Uterus (tissue), 4 donors: ENCODE measurements around the gene CAMK1D. TPM values are rescaled to one million over a fixed set of nuclear protein-coding genes. Genes with fewer than 3 reads are reported as not detected.

Experiments used
- DNase-seq, 2 donors: peaks; one replicate each; pipeline ENCODE4 v3.0.0-alpha.2; 2019 to 2020
- H3K27ac ChIP-seq, 2 donors: fragments of 200-600 bp; sonication (generic); 1 replicate in 1 of 2; 2 replicates in 1 of 2; pipeline ENCODE4 v1.5.1; 2016 to 2018
- H3K27me3 ChIP-seq, 2 donors: fragments of 200-600 bp; sonication (generic); one replicate each; pipeline ENCODE4 v1.5.1; 2018 to 2019; ENCODE audit warnings: control low read depth in 1 of 2
- H3K36me3 ChIP-seq, 2 donors: fragments of 200-600 bp; sonication (generic); one replicate each; pipeline ENCODE4 v1.5.1; 2019; ENCODE audit warnings: control low read depth in 1 of 2
- H3K4me1 ChIP-seq, 2 donors: fragments of 200-600 bp; sonication (generic); one replicate each; pipeline ENCODE4 v1.5.1; 2018 to 2019; ENCODE audit warnings: control low read depth in 1 of 2
- H3K4me3 ChIP-seq, 2 donors: fragments of 200-600 bp; sonication (generic); 1 replicate in 1 of 2; 2 replicates in 1 of 2; pipeline ENCODE4 v1.5.1; 2018 to 2019; ENCODE audit warnings: mild to moderate bottlenecking in 1 of 2
- H3K9me3 ChIP-seq, 2 donors: fragments of 200-600 bp; sonication (generic); one replicate each; pipeline ENCODE4 v1.5.1; 2019; ENCODE audit warnings: control low read depth in 1 of 2
- POLR2A ChIP-seq, 2 donors: fragments of 450-650 bp; IDR thresholded peaks; one replicate each; pipeline ENCODE4 v1.6.1; 2016; ENCODE audit warnings: antibody characterized with exemption in 2 of 2, mild to moderate bottlenecking in 1 of 2, moderate library complexity in 1 of 2
- intact Hi-C: fragments of 100-400 bp; cut with DNase I; formaldehyde crosslinking; loops from one replicate; pipeline ENCODE4 v1.15.1; 2023; ENCODE audit warnings: low total_unique reads
- total RNA-seq, 4 donors: library from RNA; depleted of rRNA in 3 of 4; stranded (reverse); fragments of >200 nt in 3 of 4; gene quantifications; one replicate each; pipeline versions ENCODE4 v1.1.0 to v1.2.4, GENCODE V29; 2014 to 2023
- TF ChIP-seq, protein P1 (sequence below), 4 experiments: fragments of 200-600 bp in 2 of 4; fragments of 450-650 bp in 2 of 4; sonication (generic) in 2 of 4; IDR thresholded peaks; one replicate each; pipeline ENCODE4 v1.5.1; 2016 to 2019; ENCODE audit warnings: antibody characterized with exemption in 4 of 4, mild to moderate bottlenecking in 2 of 4, moderate library complexity in 1 of 4
- donor health status: DM: yes; HTN: yes; CAD: no.

The CAMK1D gene
- total RNA-seq, 4 donors from 2014 or later: 3.5 to 48.4 (median 10.8) TPM

- H3K4me1 ChIP-seq: no peaks in the 10 kb centered on the region
- TF ChIP-seq, protein P1, sequence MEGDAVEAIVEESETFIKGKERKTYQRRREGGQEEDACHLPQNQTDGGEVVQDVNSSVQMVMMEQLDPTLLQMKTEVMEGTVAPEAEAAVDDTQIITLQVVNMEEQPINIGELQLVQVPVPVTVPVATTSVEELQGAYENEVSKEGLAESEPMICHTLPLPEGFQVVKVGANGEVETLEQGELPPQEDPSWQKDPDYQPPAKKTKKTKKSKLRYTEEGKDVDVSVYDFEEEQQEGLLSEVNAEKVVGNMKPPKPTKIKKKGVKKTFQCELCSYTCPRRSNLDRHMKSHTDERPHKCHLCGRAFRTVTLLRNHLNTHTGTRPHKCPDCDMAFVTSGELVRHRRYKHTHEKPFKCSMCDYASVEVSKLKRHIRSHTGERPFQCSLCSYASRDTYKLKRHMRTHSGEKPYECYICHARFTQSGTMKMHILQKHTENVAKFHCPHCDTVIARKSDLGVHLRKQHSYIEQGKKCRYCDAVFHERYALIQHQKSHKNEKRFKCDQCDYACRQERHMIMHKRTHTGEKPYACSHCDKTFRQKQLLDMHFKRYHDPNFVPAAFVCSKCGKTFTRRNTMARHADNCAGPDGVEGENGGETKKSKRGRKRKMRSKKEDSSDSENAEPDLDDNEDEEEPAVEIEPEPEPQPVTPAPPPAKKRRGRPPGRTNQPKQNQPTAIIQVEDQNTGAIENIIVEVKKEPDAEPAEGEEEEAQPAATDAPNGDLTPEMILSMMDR (IDR thresholded peaks at IDR 0.05): no peak
- TF ChIP-seq POLR2A (IDR thresholded peaks at IDR 0.05): no peak
- intact Hi-C loops: no loop called here
- no peak overlapping the region for H3K27ac ChIP-seq
- H3K27me3 ChIP-seq: no peaks in the 10 kb centered on the region
- DNase-seq: no peak
- H3K9me3 ChIP-seq: no peaks in the 10 kb centered on the region
- no peaks in the 10 kb centered on the region for H3K36me3 ChIP-seq
- H3K4me3 ChIP-seq: no peak overlapping the region
Measured at GRCh38 chr10:12799144-12799543, 449.8 kb downstream of the CAMK1D start.

DNA sequence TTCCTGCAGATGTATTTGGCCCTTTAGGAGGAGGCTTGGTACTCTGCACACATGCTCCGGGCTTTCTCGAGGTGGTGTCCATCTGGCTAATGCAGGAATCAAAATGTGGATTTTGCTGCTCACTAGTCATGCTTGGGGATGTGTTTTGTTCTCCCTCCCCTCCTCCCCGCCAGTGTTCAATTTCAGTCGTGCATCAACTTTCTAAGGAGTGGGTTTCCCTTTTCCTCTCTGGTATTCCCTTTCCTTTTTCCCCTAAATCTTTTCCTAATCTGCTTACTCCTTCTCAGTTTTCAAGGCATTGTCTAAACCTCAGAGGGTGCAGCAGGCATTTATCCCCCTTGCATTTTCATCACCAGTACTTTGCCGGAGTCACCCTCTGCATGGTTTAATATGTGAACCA lies 450.4 kb downstream of the CAMK1D start:
- H3K9me3 ChIP-seq: no peaks in the 10 kb centered on the region
- no peak for TF ChIP-seq POLR2A (IDR thresholded peaks at IDR 0.05)
- TF ChIP-seq, protein P1 (IDR thresholded peaks at IDR 0.05): no peak
- intact Hi-C loops: no loop called here

DNA sequence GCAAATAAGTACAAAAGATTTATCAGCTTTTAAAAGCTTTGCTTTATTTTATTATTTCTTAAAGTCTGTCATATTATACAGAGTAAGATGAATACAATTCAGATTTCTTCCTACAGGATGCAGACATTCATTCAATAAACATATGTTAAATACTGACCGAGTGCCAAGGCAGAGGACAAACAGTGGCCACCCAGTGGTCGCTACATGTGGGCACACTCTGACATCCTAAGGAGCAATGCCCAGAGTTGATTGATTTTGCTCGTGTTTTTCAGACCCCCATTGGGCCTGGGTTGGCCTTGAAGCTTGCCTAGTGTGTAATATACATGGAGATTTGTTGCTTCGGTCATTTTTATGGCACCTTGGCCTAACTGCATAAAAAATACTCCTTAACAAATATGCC lies 451.0 kb downstream of the CAMK1D start:
- intact Hi-C loops: no loop called here
- H3K27ac ChIP-seq: no peak overlapping the region

More for the DNA sequence above, 450.4 kb downstream of the CAMK1D start:
- H3K4me1 ChIP-seq: no peaks in the 10 kb centered on the region
- DNase-seq: no peak
- H3K36me3 ChIP-seq: no peaks in the 10 kb centered on the region
- no peak overlapping the region for H3K4me3 ChIP-seq
- no peak overlapping the region for H3K27ac ChIP-seq
- H3K27me3 ChIP-seq: no peaks in the 10 kb centered on the region

DNA sequence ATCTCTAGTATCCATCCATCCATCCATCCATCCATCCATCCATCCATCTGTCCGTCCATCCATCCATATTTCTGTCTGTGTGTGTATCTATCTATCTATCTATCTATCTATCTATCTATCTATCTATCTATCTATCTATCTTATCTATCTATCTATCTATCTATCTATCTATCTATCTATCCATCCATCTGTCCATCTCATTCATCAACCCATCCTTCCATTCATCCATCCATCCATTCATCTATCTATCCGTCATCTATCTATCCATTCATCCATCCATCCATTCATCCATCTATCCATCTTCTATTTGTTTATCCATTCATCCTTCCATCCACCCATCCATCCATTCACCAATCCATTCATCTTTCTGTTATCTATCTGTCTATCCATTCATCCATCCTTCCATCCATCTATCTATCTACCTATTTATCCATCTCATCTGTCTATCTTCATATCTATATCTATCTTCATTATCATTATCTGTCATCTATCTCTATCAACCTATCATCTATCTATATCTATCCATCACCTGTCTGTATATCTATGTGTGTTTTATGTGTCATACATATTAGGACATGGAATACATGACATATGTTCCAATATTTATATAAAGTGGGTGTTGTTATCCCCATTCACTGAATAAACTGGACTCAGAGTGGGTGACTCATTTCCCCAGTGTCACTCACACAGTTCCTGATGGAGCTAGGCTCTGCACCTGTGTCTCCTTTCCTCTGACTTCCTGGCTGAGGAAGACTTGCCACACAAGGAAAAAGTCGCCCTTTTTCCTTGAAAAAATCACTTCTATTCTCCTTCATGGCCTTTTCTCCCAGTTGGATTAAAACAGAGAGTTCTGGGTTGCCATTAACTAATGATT lies 452.1 kb downstream of the CAMK1D start:
- Histone ChIP-seq H3K4me1 (no peaks in the 10 kb centered on the region), H3K9me3 (no peaks in the 10 kb centered on the region), H3K27me3 (no peaks in the 10 kb centered on the region), H3K4me3 (no peak overlapping the region), H3K27ac (no peak overlapping the region), H3K36me3 (no peaks in the 10 kb centered on the region)
- intact Hi-C loops: no loop called here
- no peak for TF ChIP-seq POLR2A (IDR thresholded peaks at IDR 0.05)
- TF ChIP-seq, protein P1 (IDR thresholded peaks at IDR 0.05): no peak
- DNase-seq: no peak

More for the DNA sequence above, 451.0 kb downstream of the CAMK1D start:
- Histone ChIP-seq H3K4me1 (no peaks in the 10 kb centered on the region), H3K9me3 (no peaks in the 10 kb centered on the region), H3K36me3 (no peaks in the 10 kb centered on the region), H3K27me3 (no peaks in the 10 kb centered on the region), H3K4me3 (no peak overlapping the region)
- TF ChIP-seq, protein P1 (IDR thresholded peaks at IDR 0.05): no peak
- no peak for TF ChIP-seq POLR2A (IDR thresholded peaks at IDR 0.05)
- DNase-seq: no peak

DNA sequence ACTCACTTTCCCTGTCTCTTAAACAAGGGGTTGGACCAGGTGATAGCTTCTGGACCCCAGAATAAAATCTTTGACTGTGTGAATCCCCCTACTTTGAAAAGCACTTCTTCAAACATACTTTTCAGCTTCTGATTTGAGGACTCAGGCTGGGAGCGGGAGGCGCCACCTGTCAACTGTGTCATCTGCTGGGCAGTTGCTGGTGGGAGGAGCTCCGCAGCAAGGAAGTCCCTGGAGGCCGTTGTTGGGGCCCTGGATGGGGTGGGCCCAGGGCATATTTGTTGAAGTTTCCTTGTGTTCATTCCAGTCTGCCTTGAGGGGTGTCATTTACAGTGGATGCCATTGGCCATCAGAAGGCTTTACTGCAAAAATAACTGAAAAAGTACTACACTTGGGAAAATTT lies 454.4 kb downstream of the CAMK1D start:
- intact Hi-C loops: no loop called here
- H3K4me1 ChIP-seq: no peaks in the 10 kb centered on the region

More for the DNA sequence above, 454.4 kb downstream of the CAMK1D start:
- Histone ChIP-seq H3K27ac (no peak overlapping the region), H3K27me3 (no peaks in the 10 kb centered on the region), H3K9me3 (no peaks in the 10 kb centered on the region), H3K36me3 (no peaks in the 10 kb centered on the region), H3K4me3 (no peak overlapping the region)
- TF ChIP-seq, protein P1 (IDR thresholded peaks at IDR 0.05): no peak
- TF ChIP-seq POLR2A (IDR thresholded peaks at IDR 0.05): no peak
- no peak for DNase-seq
